Activated CD8-positive, alpha-beta memory T cell treated with anti-CD3 and anti-CD28 coated beads for 24 hours (primary cell): ENCODE measurements around the gene CST1.
"Not testable (repeated sequence)": the region's sequence is repeated elsewhere in the genome, so short reads cannot be mapped to it uniquely, and the experiment has no call there.

ENCODE experiments used
- DNase-seq: peaks from one replicate; pipeline ENCODE4 v3.0.0-alpha.2; 2020

Gene CST1, protein sequence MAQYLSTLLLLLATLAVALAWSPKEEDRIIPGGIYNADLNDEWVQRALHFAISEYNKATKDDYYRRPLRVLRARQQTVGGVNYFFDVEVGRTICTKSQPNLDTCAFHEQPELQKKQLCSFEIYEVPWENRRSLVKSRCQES

DNA sequence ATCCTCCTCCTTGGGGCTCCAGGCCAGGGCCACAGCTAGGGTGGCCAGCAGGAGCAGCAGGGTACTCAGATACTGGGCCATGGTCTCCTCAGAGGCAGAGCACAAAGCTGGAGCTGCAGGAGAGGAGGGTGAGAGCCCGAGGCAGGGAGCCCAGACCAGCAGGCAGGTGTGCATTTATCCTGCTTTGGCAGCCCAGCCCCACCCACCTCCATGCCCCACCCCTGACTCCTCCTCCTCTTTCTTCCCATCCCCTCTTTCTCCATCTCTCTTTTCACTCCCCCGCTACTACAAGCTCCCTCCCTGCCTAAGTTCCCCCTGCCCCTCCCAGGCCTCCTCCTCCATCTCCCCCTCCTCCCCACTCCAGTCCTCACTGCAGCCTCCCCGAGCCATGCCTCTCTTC is at the start of gene CST1:
TSS of gene CST1 (minus strand) at position 150 of the 400 bp plus-strand sequence. CDS start at position 81, 69 bp downstream.
- not testable (repeated sequence) for DNase-seq

DNA sequence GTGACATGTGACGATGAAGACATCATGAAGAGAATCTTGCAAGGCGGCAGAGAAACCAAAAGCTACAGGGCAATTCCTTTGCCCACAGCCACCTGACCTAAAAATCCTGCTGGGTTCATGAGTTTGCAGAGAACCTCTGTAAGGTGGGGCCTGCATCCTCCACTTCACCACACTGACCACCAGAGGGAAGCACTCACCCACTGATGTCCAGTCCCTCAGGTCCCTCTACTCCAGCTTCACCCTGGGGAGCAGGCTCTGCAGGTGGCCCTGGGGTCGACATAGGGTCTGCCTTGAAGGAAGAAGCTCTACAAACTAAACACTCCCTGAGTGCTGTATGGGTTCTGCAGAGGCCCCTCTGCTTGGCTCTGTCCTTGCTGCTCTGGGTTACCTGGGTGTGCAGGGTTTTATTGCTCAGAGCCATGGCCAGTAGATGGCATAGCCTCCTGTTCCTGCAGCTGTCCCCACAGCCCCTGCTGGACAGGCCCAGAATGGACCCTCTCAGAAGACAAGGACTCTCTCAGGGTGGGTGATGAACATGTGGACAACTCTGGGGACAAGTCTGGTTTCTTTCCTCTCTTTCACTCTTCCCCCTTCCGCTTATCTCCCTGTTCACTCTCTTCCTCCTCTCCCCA is 48.6 kb upstream of the CST1 start:
- peak; percentile 58 for DNase-seq

DNA sequence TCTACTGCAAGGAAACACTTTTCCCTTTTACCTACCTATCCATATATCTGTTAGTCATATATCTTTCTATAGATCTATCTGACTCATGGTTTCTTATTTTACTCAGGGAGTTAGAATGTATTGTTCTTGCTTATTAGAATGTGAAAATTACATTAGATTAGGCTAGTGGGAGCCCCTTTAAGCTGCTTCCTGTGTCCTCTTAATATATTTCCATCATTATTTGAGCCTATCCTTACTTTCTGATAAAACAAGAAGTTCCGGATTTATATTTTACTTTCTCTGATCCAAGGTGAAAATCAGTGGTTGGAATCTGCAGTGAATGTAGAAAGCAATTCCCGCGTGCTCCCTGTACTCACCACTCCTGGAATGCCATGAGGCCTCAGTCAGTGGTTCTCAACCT is 44.8 kb upstream of the CST1 start:
- no peak for DNase-seq

DNA sequence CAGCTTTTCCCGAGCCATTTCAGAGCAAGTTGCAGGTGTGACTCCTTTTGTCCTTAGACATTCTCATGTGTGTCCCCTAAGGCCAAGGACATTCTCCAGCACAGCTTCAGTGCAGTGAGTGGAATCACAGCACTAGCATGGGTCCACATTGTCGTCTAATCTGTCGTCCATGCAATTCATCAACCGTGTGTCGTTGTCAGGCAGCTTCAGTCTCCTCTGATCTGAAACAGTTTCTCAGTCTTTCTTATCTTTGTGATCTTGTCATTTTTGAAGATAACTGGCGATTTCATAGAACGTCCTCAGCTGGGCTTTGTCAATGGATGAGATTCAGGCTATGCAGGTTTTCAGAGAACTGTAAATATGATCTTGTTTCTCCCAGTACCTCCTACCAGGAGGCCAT is 44.1 kb upstream of the CST1 start:
- no peak for DNase-seq

DNA sequence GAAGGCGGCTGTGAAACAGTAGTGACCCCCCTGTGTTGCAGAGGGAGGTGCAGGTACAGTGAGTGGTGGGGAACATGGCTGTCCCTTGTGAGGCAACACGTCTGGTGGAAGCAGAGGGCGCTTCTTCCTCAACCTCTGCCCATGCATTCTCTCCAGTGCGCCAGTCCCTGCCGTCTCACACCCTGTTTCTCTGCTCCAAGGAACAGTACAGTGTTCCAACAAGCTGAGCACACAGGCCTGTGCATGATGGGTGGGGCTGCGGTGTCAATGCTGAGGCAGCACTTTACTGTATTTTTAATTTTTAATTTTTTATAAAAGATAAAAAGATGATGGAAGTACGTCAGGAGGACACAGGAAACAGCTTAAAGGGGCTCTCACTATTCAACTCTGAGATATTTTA is 43.3 kb upstream of the CST1 start:
- DNase-seq, result no peak

DNA sequence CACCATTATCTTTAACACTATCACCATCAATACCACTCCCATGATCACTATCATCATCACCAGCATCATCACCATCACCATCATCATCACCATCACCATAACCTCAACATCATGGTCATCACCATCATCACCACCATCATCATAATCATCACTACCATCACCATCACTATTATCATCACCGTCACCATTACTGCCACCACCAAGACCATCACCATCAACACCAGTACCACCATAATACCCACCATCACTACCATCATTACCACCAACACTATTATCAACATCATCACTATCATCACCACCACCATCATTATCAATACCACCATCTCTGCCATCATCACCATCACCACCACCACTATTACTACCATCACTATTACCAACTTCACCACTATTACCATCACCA is 32.7 kb upstream of the CST1 start:
- DNase-seq, result no peak

DNA sequence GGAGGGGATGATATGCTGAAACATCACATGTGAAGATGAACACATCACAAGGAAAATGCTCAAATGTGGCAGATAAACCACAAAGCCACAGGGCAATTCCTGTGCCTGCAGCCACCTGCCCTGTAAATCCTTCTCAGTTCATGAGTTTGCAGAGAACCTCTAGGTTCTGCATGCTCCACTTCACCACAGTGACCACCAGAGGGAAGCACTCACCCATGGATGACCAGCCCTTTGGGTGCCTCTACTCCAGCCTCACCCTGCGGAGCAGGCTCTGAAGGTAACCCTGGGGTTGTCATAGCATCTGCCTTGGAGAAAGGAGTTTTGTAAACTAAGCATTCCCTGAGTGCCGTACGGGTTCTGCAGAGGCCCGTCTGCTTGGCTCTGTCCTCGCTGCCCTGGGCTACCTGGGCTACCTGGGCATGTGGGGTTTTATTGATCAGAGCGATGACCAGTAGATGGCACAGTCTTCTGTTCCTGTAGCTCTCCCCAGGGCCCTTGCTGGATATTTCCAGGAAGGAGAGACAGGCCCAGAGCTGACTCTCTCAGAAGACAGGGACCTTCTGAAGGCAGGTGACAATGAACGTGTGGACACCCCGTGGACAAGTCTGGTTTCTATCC is 31.7 kb upstream of the CST1 start:
- no peak for DNase-seq

DNA sequence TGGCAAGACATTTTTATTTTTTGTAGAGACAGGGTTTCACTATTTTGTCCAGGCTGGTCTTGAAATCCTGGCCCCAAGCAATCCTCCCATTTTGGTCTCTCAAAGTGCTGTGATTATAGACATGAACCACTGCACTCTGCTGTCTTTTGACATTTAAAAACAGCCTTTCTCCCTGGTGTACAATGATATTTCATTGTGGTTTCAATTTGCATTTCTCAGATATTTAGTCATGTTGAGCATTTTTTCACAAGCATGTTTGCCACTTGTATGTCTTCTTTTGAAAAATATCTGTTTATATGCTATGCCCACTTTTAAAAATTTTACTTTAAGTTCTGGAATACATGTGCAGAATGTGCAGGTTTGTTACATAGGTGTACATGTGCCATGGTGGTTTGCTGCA is 27.9 kb upstream of the CST1 start:
- DNase-seq, result not testable (repeated sequence)

DNA sequence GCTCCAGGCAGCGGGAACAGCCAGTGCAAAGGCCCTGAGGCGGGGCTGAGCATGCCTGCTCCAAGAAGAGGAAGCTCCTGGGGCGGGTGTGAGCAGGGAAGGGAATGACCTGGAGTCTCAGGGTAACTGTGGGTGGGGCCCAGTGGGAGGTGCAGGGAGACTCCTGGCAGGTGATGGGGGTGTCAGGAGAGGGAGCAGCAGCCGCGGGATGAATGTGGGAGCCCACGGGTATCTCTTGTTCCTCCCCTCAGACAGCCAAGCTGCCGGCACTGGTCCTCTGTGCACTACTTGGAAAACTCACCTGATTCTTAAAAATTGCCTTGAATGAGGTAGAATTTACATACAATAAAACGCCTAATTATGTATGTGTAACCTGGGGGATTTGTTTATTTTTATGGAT is 26.6 kb upstream of the CST1 start:
- not testable (repeated sequence) for DNase-seq

DNA sequence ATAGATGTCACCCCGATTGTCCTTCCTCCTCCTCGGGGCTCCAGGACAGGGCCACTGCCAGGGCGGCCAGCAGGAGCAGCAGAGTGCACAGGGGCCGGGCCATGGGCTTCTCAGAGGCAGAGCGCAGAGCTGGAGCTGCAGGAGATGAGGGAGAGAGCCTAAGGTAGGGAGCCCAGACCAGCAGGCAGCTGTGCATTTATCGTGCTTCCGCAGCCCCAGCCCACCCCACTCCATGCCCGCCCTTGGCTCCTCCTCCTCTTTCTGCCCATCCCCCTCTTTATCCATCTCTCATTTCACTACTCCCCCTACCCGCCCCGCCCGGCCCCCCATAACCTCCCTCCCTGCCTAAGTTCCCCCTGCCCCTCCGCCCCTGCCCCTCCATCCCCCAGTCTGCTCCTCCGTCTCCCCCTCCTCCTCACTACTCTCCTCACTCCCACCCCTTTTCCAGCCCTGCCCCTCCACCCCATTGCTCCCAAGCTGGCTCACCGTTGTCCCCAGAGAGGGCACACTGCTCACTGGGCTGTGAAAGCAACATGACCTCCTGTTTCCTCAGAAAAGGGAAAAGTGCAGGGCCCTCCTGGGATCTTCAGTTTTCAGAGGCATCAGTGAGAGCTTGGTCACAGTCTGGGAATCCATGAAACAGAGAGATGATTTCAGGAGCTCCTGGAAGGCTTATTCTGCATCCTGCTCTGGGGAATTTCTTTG is 25.5 kb upstream of the CST1 start:
- DNase-seq, result no peak

DNA sequence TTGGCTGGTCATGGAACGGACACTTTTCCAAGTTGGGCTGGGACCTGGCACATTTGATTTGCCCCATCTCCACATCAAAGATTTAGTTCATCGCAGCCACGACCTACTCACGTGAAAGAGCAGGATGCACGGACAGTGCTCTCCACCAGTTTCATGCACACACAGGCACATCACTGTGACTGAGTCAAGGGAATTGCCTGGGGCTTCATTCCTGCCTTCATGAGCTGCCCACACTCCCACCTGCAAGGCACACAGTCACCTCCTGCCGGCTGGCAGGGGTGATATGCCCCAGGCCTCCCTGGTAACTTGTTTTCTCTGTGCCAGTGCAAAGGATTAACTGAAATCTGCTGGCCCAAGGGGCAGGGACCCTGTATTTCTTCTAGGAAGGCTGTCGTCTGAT is 23.3 kb upstream of the CST1 start:
- no peak for DNase-seq

DNA sequence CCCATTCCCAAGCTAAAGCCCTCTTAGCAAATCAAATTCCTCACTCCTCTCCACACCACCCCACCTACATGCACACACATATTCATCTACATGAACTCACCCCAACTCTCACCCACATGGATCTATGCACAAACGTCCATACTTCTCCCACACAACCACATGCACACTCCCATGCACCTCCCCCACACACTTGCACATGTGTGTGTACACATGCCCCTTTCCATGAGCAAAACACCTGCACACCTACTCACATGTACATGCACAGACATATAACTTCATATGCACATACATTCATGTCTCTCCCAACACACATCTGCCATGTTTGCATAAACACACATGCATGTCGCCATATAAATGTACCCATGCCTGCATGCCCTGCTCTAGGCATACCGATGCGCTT is 22.8 kb upstream of the CST1 start:
- no peak for DNase-seq

DNA sequence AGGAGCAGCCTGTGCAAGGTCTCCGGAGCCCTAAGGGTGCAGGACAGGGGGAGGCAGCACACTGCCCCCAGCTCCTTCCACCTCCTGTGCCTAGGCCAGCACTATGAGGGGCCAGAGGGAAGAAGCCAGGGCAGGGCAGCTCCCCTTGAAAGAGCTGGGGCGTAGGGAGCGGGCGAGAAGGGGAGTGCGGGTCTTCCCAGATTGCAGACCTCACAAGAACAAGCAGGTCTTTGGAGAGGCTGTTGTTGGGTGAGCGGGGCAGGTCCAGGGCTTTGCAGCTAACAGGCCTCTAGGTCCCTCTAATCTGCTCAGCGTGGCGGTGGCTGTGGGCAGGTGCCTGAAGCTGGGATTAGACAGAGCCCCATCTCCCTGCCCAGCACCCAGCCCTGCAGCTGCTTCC is 22.4 kb upstream of the CST1 start:
- no peak for DNase-seq

DNA sequence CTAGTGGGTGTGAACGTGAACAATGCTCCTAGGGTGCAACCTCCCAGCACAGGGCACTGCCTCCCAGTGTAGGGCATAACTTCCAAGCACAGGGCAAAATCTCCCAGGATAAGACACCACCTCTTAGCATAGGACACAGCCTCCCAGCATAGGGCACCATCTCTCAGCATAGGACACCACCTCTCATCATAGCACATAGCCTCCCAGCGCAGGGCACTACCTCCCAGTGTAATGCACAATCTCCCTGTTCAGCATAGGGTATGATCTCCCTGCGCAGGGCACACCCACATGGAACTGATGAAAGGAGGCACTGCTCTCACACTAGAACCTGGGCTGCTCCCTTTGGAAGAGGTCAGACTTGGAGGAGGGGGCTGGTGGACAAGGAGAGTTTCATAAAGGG is 21.3 kb upstream of the CST1 start:
- DNase-seq, result no peak

DNA sequence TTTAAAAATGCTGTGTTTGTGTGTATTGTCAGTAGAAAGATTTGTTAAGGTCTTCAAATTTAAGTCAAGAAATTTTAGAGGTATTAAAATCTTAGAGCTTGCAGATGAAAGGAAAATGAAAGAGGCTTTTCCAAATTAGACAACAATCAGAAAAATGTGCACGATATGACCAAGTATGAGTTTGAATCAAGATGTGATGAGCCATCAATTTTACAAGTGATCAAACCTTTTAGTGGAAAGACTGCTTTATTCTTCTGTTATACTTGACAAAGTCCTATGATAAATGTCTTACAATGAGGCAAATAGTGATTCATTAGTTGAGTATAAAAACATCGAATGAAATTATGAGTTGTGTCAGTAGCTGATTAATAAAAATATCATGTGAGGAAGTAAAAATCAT is 19.6 kb upstream of the CST1 start:
- DNase-seq, result no peak

DNA sequence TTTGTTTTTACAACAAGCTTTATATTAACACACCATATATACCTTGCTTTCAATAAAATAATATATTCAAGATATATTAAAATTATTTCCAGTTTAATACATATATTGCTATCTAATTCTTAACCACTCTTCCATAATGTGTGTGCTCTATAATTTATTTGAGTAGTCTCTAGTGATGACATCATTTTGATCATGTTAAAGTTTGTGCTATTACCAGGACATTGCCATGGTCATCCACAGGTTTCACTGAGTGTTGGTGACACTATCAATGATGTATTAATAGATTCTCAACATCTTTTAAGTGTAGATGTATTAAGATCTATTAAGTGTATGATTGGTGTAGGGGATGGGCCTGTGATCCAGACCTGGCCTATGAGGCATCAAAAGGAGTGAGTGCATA is 17.8 kb upstream of the CST1 start:
- not testable (repeated sequence) for DNase-seq

DNA sequence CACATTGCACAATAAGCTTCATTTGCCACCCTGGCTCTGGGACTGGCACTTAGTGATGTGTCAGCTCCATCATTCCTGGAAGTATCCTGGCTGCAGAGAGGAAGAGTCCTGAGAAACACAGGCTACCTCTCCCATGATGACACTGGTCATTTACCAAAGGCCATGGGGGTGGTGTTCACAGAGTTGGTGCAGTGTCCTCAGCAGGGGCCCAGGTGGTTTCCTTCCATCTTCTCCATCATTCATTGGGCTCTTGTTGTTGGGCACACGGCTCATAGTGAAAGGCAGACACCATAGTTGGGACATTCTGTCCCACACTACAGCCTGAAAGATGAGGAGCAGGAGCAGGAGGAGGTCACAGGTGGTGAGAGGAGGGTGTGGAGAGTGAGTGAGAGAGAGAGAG is 15.8 kb upstream of the CST1 start:
- DNase-seq, result no peak

DNA sequence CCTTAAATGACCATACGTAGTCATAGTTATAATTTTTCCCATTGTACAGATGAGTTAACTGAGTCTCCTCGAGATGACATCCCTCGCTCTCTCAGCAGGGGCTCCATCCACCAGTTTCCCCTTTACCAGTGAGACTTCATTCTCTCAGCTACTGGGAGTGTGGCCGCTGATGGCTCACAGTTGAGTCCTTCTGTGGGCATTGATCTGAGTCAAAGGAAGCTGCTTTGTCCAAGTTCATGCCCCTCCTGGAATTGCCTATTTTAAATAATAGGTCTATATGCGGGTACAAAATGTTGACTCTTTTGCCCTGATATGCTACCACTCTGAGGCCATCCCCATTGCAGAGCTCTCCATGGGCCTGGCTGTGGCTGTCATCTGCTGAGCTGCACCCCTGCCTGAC is 14.8 kb upstream of the CST1 start:
- no peak for DNase-seq

DNA sequence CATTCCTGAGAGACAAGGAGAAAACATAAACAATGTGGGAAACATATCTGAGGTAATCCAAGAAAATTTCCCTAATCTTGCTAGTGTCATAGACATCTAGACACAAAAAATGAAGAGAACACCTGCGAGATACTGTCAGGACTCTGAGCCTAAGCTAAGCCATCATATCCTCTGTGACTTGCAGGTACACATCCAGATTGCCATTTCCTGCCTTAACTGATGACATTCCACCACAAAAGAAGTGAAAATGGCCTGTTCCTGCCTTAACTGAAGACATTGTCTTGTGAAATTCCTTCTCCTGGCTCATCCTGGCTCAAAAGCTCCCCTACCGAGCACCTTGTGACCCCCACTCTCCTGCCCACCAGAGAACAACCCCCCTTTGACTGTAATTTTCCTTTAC is 13.9 kb upstream of the CST1 start:
- DNase-seq, result not testable (repeated sequence)

DNA sequence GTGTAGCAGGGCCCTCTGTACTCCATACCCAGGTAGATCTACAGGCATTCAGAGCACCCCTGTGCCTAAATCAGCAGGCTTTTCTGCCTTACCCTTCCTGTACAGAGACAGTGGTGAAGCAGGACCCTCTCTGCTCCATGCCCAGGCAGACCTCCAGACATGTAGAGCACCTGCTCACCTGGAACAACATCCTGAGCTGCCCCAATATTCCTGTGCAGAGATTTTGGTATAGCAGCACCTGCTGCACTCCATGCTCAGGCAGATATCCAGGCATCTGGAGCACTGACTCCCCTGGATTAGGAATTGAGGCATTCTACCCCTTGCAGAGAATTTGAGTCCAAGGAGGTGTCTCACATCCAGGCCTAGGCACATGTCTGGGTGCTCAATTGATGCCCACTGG is 12.6 kb upstream of the CST1 start:
- DNase-seq, result no peak

DNA sequence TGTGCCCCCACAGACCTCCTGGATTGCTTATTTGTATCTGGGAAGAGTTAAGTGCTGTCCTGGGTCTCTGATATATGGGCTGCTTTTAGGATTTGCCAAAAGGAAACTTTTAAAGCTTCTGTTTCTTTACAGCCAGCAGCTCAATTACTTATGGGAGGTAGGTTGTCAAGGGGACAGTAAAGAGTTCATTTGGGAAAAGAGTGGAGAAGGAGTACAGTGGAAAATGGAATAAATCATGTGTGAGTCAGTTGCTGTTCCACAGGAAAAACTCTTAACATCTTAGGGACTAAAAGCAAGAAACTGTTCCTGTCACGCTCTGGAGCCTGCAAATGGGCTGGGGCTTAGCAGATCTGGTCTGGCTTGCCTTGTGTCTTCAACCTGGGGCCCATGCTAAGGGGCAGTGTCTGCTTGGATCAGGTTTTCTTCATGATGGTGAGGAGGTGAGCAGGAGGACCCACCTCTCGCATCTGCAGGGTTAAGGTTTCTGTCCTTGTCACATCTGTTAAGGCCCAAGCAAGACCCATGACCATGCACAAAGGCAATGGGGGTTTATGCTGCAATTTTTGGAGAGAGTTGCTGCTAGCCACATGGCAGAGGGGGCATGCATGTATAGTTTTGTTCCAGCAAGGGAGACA is 8.7 kb upstream of the CST1 start:
- DNase-seq, result no peak

DNA sequence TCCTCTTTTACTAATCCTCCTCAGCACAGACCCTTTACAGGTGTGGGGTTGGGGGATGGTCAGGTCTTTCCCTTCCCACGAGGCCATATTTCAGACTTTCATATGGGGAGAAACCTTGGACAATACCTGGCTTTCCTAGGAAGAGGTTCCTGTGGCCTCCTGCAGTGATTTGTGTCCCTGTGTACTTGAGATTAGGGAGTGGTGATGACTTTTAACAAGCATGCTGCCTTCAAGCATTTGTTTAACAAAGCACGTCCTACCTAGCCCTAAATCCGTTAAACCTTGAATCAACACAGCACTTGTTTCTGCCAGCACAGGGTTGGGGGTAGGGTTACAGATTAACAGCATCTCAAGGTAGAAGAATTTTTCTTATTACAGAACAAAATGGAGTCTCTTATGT is 6.1 kb upstream of the CST1 start:
- not testable (repeated sequence) for DNase-seq

DNA sequence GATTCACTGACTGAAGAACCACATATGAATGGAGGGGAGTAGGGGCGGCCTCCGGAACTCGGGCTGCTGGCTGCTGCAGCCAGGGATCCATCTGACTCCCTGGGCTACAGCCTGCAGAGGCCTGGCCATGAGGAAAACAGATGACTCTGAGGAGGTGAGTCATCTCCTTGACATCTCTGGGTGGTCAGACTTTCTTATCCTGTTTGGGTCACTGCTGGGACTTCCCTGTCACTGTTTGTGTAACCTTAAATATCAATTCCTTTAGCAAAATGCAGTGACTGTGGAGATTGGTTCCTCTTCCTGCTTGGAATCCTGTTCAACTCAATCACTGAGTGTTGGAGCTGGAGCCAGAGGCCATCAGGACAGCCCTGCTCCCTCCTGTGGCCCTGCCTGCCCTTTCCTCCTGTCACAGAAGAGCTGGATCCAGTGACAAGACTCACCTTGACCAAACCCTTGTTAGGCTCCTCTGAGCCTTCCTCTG is 4.4 kb upstream of the CST1 start:
- DNase-seq, result not testable (repeated sequence)

DNA sequence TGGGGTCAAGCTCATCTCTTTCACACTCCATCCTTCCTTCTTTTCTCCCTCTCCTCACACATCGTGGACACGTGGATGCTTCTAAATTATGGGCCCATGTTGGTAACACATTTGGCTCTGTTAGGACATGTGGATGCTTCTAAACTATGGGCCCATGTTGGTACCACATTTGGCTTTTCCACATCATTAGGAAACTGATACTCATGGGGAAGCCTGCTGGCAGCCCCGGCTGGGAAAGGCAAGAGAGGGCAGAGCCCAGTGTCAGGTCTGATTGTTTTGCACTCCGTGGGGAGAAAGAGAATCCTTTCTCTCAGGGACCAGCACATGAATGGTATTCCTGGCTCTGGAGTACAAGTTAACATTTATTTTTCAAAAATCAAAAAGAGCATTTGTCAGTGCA is 4.0 kb upstream of the CST1 start:
- no peak for DNase-seq
